ENCODE results near the gene CD83.
"Not testable (repeated sequence)": the region's sequence is repeated elsewhere in the genome, so short reads cannot be mapped to it uniquely, and the experiment has no call there.

CD83 gene

DNA sequence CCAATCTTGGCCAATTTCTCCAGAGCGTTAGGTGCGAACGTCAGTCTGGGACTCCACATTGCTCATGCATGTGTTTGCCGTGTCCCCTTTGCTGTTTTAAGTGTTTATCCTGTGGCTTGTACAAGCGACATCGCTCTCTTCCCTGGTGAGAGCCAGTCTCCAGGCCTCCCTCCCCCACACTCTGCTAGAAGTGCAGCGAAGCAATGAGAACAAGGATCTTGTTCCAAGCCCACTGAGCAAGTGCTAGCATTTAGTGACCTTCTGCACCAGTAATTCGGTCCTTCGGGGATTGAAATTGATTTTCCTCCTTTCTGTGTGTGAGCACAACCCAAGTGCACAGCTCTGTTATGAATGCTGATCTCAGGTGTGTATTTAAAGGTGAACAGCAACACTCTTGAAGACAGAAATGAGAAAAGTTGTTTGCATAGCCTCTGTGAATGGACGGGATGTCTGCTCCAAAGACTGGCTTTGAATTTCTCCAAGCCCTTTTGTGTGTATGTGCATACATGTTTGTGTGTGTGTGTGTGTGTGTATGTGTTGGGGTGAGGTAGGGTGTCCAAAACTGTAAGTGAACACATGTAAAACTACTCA is 29.0 kb downstream of the CD83 start:
- H3K4me1 ChIP-seq (ENCODE audit: control insufficient read depth, insufficient read depth, low read length) = 0 out of 2 replicates have a peak, but pooled peaks cover 2% of the 10 kb centered on the region
- H3K36me3 ChIP-seq (ENCODE audit: control insufficient read depth, insufficient read depth, low read length) = no peaks in the 10 kb centered on the region
- no peaks in the 10 kb centered on the region for H3K9me3 ChIP-seq (ENCODE audit: control insufficient read depth, insufficient read depth, low read length)
- DNase-seq (ENCODE audit: low read depth, low spot score) = no peak
- no CpG with 5 or more reads among the region's 10 CpGs for WGBS (ENCODE audit: insufficient coverage, insufficient read length)
- no peak overlapping the region for H3K4me3 ChIP-seq (ENCODE audit: low read length)
- no peak overlapping the region for H3K27ac ChIP-seq (ENCODE audit: low read length)
- H3K27me3 ChIP-seq (ENCODE audit: control insufficient read depth, insufficient read depth, low read length) = no peaks in the 10 kb centered on the region

DNA sequence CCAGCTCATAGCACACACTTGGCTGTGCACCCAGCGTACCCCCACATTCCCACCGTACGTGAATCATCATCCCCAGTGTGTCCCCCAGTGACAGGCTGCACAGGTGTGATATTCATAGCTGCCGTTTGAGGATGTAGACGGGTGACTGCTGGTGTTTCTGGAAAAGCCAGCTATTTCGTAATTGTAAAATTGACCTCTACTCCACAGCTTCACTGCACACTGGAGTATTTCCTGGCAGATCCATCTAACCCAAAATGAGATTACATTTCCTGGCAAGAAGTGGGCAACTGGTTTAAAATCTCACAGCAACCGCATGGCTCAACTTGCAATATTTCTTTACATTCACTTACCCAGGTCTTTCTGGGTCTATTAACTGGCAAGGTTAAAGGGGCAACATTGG is 30.3 kb downstream of the CD83 start:
- H3K27me3 ChIP-seq (ENCODE audit: control insufficient read depth, insufficient read depth, low read length) = no peaks in the 10 kb centered on the region
- H3K4me3 ChIP-seq (ENCODE audit: low read length) = no peak overlapping the region
- no peak overlapping the region for H3K27ac ChIP-seq (ENCODE audit: low read length)
- H3K4me1 ChIP-seq (ENCODE audit: control insufficient read depth, insufficient read depth, low read length) = no peaks in the 10 kb centered on the region
- DNase-seq (ENCODE audit: low read depth, low spot score) = no peak
- no peaks in the 10 kb centered on the region for H3K9me3 ChIP-seq (ENCODE audit: control insufficient read depth, insufficient read depth, low read length)
- no peaks in the 10 kb centered on the region for H3K36me3 ChIP-seq (ENCODE audit: control insufficient read depth, insufficient read depth, low read length)
- no CpG with 5 or more reads among the region's 7 CpGs for WGBS (ENCODE audit: insufficient coverage, insufficient read length)

- Histone ChIP-seq H3K27me3 (ENCODE audit: control insufficient read depth, insufficient read depth, low read length) (no peaks in the 10 kb centered on the region), H3K36me3 (ENCODE audit: control insufficient read depth, insufficient read depth, low read length) (no peaks in the 10 kb centered on the region), H3K27ac (ENCODE audit: low read length) (no peak overlapping the region), H3K4me3 (ENCODE audit: low read length) (no peak overlapping the region), H3K9me3 (ENCODE audit: control insufficient read depth, insufficient read depth, low read length) (no peaks in the 10 kb centered on the region), H3K4me1 (ENCODE audit: control insufficient read depth, insufficient read depth, low read length) (no peaks in the 10 kb centered on the region)
- no CpG with 5 or more reads among the region's 5 CpGs for WGBS (ENCODE audit: insufficient coverage, insufficient read length)
- no peak for DNase-seq (ENCODE audit: low read depth, low spot score)
Measured at GRCh38 chr6:14148471-14148870, 30.9 kb downstream of the CD83 start.

GRCh38 chr6:14149053-14149738 is 31.6 kb downstream of the CD83 start:
- no CpG with 5 or more reads among the region's 6 CpGs for WGBS (ENCODE audit: insufficient coverage, insufficient read length)
- H3K27ac ChIP-seq (ENCODE audit: low read length) = no peak overlapping the region
- DNase-seq (ENCODE audit: low read depth, low spot score) = no peak
- H3K9me3 ChIP-seq (ENCODE audit: control insufficient read depth, insufficient read depth, low read length) = no peaks in the 10 kb centered on the region
- no peaks in the 10 kb centered on the region for H3K36me3 ChIP-seq (ENCODE audit: control insufficient read depth, insufficient read depth, low read length)
- no peaks in the 10 kb centered on the region for H3K27me3 ChIP-seq (ENCODE audit: control insufficient read depth, insufficient read depth, low read length)
- H3K4me1 ChIP-seq (ENCODE audit: control insufficient read depth, insufficient read depth, low read length) = no peaks in the 10 kb centered on the region
- no peak overlapping the region for H3K4me3 ChIP-seq (ENCODE audit: low read length)

DNA sequence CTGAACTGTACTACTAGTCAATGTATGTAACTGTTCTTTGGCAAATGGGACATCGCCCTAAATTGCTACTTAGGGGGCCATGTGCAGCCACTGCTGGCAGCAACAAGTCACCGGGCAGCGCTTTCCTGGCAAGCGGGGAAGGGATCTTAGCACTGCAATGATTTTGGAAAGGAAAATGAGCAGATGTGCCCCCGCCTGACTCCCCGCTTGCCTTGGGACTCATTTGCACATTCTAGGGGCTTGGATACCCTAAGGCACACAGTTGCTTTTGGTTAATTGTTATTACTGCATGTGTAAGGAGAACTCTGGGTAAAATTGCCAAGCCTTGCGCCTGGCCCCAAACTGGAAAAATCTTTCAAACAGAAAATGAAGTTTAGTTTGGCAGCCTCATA is 32.2 kb downstream of the CD83 start:
- no CpG with 5 or more reads among the region's 7 CpGs for WGBS (ENCODE audit: insufficient coverage, insufficient read length)
- Histone ChIP-seq H3K27me3 (ENCODE audit: control insufficient read depth, insufficient read depth, low read length) (no peaks in the 10 kb centered on the region), H3K4me3 (ENCODE audit: low read length) (no peak overlapping the region), H3K4me1 (ENCODE audit: control insufficient read depth, insufficient read depth, low read length) (no peaks in the 10 kb centered on the region), H3K36me3 (ENCODE audit: control insufficient read depth, insufficient read depth, low read length) (no peaks in the 10 kb centered on the region), H3K9me3 (ENCODE audit: control insufficient read depth, insufficient read depth, low read length) (no peaks in the 10 kb centered on the region), H3K27ac (ENCODE audit: low read length) (no peak overlapping the region)
- no peak for DNase-seq (ENCODE audit: low read depth, low spot score)

GRCh38 chr6:14151300-14151699 is 33.7 kb downstream of the CD83 start:
- not testable (repeated sequence) for H3K36me3 ChIP-seq (ENCODE audit: control insufficient read depth, insufficient read depth, low read length); H3K4me3 ChIP-seq (ENCODE audit: low read length); H3K27me3 ChIP-seq (ENCODE audit: control insufficient read depth, insufficient read depth, low read length); H3K4me1 ChIP-seq (ENCODE audit: control insufficient read depth, insufficient read depth, low read length); DNase-seq (ENCODE audit: low read depth, low spot score); H3K9me3 ChIP-seq (ENCODE audit: control insufficient read depth, insufficient read depth, low read length); H3K27ac ChIP-seq (ENCODE audit: low read length)
- no CpG with 5 or more reads among the region's 3 CpGs for WGBS (ENCODE audit: insufficient coverage, insufficient read length)

- Histone ChIP-seq H3K36me3 (ENCODE audit: control insufficient read depth, insufficient read depth, low read length) (no peaks in the 10 kb centered on the region), H3K9me3 (ENCODE audit: control insufficient read depth, insufficient read depth, low read length) (no peaks in the 10 kb centered on the region), H3K27ac (ENCODE audit: low read length) (no peak overlapping the region), H3K4me1 (ENCODE audit: control insufficient read depth, insufficient read depth, low read length) (no peaks in the 10 kb centered on the region), H3K4me3 (ENCODE audit: low read length) (no peak overlapping the region), H3K27me3 (ENCODE audit: control insufficient read depth, insufficient read depth, low read length) (no peaks in the 10 kb centered on the region)
- no peak for DNase-seq (ENCODE audit: low read depth, low spot score)
- no CpG with 5 or more reads among the region's 1 CpG for WGBS (ENCODE audit: insufficient coverage, insufficient read length)
Measured at GRCh38 chr6:14151773-14152172, 34.2 kb downstream of the CD83 start.

DNA sequence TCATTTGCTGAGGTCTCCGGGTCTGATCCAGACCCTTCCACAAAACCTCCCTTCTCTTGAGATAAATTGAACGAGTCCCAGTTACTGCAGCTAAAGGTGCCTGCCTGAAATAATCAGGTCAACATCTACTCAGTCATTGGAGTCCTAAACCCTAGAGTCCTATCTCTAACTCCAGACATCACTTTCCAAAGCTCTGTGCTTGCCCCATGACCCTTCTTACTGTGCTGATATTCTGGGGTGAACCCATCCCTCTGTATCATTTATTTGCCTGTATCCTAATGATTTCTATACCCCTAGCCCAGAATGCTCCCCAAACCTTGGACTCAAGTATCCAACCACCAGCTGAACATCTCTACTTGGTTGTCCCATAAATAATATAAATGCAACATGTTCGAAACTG is 35.7 kb downstream of the CD83 start:
- H3K27me3 ChIP-seq (ENCODE audit: control insufficient read depth, insufficient read depth, low read length) = no peaks in the 10 kb centered on the region
- no peak for DNase-seq (ENCODE audit: low read depth, low spot score)
- WGBS (ENCODE audit: insufficient coverage, insufficient read length) = no CpG with 5 or more reads among the region's 3 CpGs

GRCh38 chr6:14159090-14159489 is 41.5 kb downstream of the CD83 start:
- H3K27ac ChIP-seq (ENCODE audit: low read length) = no peak overlapping the region
- DNase-seq (ENCODE audit: low read depth, low spot score) = no peak
- H3K36me3 ChIP-seq (ENCODE audit: control insufficient read depth, insufficient read depth, low read length) = no peaks in the 10 kb centered on the region
- H3K27me3 ChIP-seq (ENCODE audit: control insufficient read depth, insufficient read depth, low read length) = no peaks in the 10 kb centered on the region
- no CpG with 5 or more reads among the region's 6 CpGs for WGBS (ENCODE audit: insufficient coverage, insufficient read length)
- no peaks in the 10 kb centered on the region for H3K4me1 ChIP-seq (ENCODE audit: control insufficient read depth, insufficient read depth, low read length)
- no peak overlapping the region for H3K4me3 ChIP-seq (ENCODE audit: low read length)
- H3K9me3 ChIP-seq (ENCODE audit: control insufficient read depth, insufficient read depth, low read length) = no peaks in the 10 kb centered on the region; the same call in 1 of the 2 replicates

More for the DNA sequence above, 35.7 kb downstream of the CD83 start:
- Histone ChIP-seq H3K27ac (ENCODE audit: low read length) (no peak overlapping the region), H3K4me3 (ENCODE audit: low read length) (no peak overlapping the region), H3K4me1 (ENCODE audit: control insufficient read depth, insufficient read depth, low read length) (no peaks in the 10 kb centered on the region), H3K9me3 (ENCODE audit: control insufficient read depth, insufficient read depth, low read length) (no peaks in the 10 kb centered on the region), H3K36me3 (ENCODE audit: control insufficient read depth, insufficient read depth, low read length) (no peaks in the 10 kb centered on the region)

- no peak for DNase-seq (ENCODE audit: low read depth, low spot score)
- Histone ChIP-seq H3K4me3 (ENCODE audit: low read length) (no peak overlapping the region), H3K4me1 (ENCODE audit: control insufficient read depth, insufficient read depth, low read length) (no peaks in the 10 kb centered on the region), H3K9me3 (ENCODE audit: control insufficient read depth, insufficient read depth, low read length) (no peaks in the 10 kb centered on the region; the same call in 1 of the 2 replicates), H3K27ac (ENCODE audit: low read length) (no peak overlapping the region), H3K36me3 (ENCODE audit: control insufficient read depth, insufficient read depth, low read length) (no peaks in the 10 kb centered on the region), H3K27me3 (ENCODE audit: control insufficient read depth, insufficient read depth, low read length) (no peaks in the 10 kb centered on the region)
- no CpG with 5 or more reads among the region's 2 CpGs for WGBS (ENCODE audit: insufficient coverage, insufficient read length)
Measured at GRCh38 chr6:14162826-14163225, 45.3 kb downstream of the CD83 start.

DNA sequence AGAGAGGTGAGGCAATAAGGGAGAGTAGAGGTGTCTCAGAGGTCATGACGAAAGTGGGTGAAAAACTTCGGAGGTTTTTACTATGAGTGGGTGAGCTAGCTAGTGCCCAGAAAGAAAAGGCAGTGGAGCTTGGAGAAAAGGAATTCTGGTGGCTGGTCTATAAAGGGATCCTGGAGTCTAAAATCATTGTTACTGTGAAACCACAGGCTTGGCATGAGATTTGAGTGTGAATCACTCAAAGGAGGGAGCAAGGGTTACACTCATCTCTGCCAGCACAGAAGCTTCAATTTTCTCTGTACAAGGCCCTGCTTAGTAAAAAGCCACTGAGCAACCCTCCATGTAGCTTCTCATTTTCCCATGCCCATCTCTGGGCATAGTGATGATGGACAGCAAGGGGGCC is 47.5 kb downstream of the CD83 start:
- Histone ChIP-seq H3K9me3 (ENCODE audit: control insufficient read depth, insufficient read depth, low read length) (no peaks in the 10 kb centered on the region; the same call in 1 of the 2 replicates), H3K4me1 (ENCODE audit: control insufficient read depth, insufficient read depth, low read length) (no peaks in the 10 kb centered on the region), H3K27me3 (ENCODE audit: control insufficient read depth, insufficient read depth, low read length) (no peaks in the 10 kb centered on the region), H3K36me3 (ENCODE audit: control insufficient read depth, insufficient read depth, low read length) (no peaks in the 10 kb centered on the region), H3K27ac (ENCODE audit: low read length) (no peak overlapping the region), H3K4me3 (ENCODE audit: low read length) (no peak overlapping the region)
- no peak for DNase-seq (ENCODE audit: low read depth, low spot score)
- WGBS (ENCODE audit: insufficient coverage, insufficient read length) = no CpG with 5 or more reads among the region's 2 CpGs
